Stimulated activated memory B cell treated with anti-CD40 and anti-IgM and Interleukin-4, amounts not matched to agents 10 μg/mL and 1 μg/mL and 100 μg/mL, for 72 hours (primary cell): Measurements from ENCODE around the gene ACBD3.

ENCODE experiments used
- ATAC-seq: fragments of 150-1000 bp; cut with Tn5 transposase; 2 replicates; pipeline ENCODE4 v1.10.0; 2021
- H3K27ac Mint-ChIP-seq: one replicate; pipeline ENCODE4 v1.8.0; 2022; ENCODE audit warnings: mild to moderate bottlenecking, mixed read lengths
- H3K27me3 Mint-ChIP-seq: one replicate; pipeline ENCODE4 v1.8.0; 2022; ENCODE audit warnings: mixed read lengths
- H3K36me3 Mint-ChIP-seq: one replicate; pipeline ENCODE4 v1.8.0; 2022; ENCODE audit warnings: mixed read lengths
- H3K4me1 Mint-ChIP-seq: one replicate; pipeline ENCODE4 v1.8.0; 2022; ENCODE audit warnings: mixed read lengths
- H3K4me3 Mint-ChIP-seq: one replicate; pipeline ENCODE4 v1.8.0; 2022; ENCODE audit warnings: mild to moderate bottlenecking, moderate library complexity, mixed read lengths
- H3K9me3 Mint-ChIP-seq: one replicate; pipeline ENCODE4 v1.8.0; 2022; ENCODE audit warnings: mixed read lengths

Gene ACBD3

GRCh38 chr1:226186124-226187018, at the start of gene ACBD3:
Gene ACBD3 (minus strand): TSS chr1:226186741. CDS start chr1:226186675, 66 bp downstream.
- Mint-ChIP-seq H3K9me3 (no peaks in the 10 kb centered on the region), H3K4me1 (peaks cover 42% of the 10 kb centered on the region), H3K27ac (peak within 1 kb of the TSS; percentile 96), H3K36me3 (no peaks in the 10 kb centered on the region), H3K27me3 (no peaks in the 10 kb centered on the region), H3K4me3 (peak within 1 kb of the TSS; percentile 96)
- ATAC-seq, result peak; percentile 98

- H3K4me3 Mint-ChIP-seq, result no peak overlapping the region
- H3K4me1 Mint-ChIP-seq, result peaks cover 14% of the 10 kb centered on the region
- no peaks in the 10 kb centered on the region for H3K9me3 Mint-ChIP-seq
- ATAC-seq, result no peak
- H3K27me3 Mint-ChIP-seq, result no peaks in the 10 kb centered on the region
- H3K27ac Mint-ChIP-seq, result no peak overlapping the region
- H3K36me3 Mint-ChIP-seq, result peaks cover 32% of the 10 kb centered on the region
Observed at GRCh38 chr1:226233806-226234205, 47.3 kb upstream of the ACBD3 start.

- Mint-ChIP-seq H3K4me3 (no peak overlapping the region), H3K27me3 (no peaks in the 10 kb centered on the region), H3K4me1 (peaks cover 14% of the 10 kb centered on the region), H3K36me3 (peaks cover 27% of the 10 kb centered on the region), H3K9me3 (no peaks in the 10 kb centered on the region), H3K27ac (no peak overlapping the region)
- no peak for ATAC-seq
Observed at GRCh38 chr1:226233293-226233692, 46.8 kb upstream of the ACBD3 start.

GRCh38 chr1:226226601-226227000, 40.1 kb upstream of the ACBD3 start:
- Mint-ChIP-seq H3K4me1 (peaks cover 6% of the 10 kb centered on the region), H3K27me3 (no peaks in the 10 kb centered on the region), H3K27ac (no peak overlapping the region), H3K36me3 (peaks cover 9% of the 10 kb centered on the region), H3K9me3 (no peaks in the 10 kb centered on the region), H3K4me3 (no peak overlapping the region)
- ATAC-seq, result no peak

GRCh38 chr1:226223786-226224244, 37.3 kb upstream of the ACBD3 start:
- peak; percentile 82 for ATAC-seq
- no peaks in the 10 kb centered on the region for H3K9me3 Mint-ChIP-seq
- H3K4me1 Mint-ChIP-seq, result peaks cover 13% of the 10 kb centered on the region
- H3K27me3 Mint-ChIP-seq, result no peaks in the 10 kb centered on the region
- peak overlapping the region; percentile 75 for H3K27ac Mint-ChIP-seq
- peak overlapping the region; percentile 90 for H3K4me3 Mint-ChIP-seq
- H3K36me3 Mint-ChIP-seq, result no peaks in the 10 kb centered on the region

- H3K9me3 Mint-ChIP-seq, result no peaks in the 10 kb centered on the region
- peak within 1 kb of the TSS; percentile 90 for H3K4me3 Mint-ChIP-seq
- H3K36me3 Mint-ChIP-seq, result no peaks in the 10 kb centered on the region
- peaks cover 13% of the 10 kb centered on the region for H3K4me1 Mint-ChIP-seq
- peak within 1 kb of the TSS; percentile 75 for H3K27ac Mint-ChIP-seq
- ATAC-seq, result peak; percentile 64
- H3K27me3 Mint-ChIP-seq, result no peaks in the 10 kb centered on the region
Observed at GRCh38 chr1:226223157-226223785, 36.7 kb upstream of the ACBD3 start, which contains the start of gene MIXL1. Gene MIXL1 (plus strand): TSS chr1:226223664. CDS start chr1:226223682, 18 bp downstream.

- Mint-ChIP-seq H3K4me3 (peak overlapping the region; percentile 51), H3K27ac (no peak overlapping the region), H3K4me1 (peaks cover 13% of the 10 kb centered on the region), H3K9me3 (no peaks in the 10 kb centered on the region), H3K36me3 (no peaks in the 10 kb centered on the region), H3K27me3 (no peaks in the 10 kb centered on the region)
- no peak for ATAC-seq
Observed at GRCh38 chr1:226222686-226223085, 36.1 kb upstream of the ACBD3 start.

GRCh38 chr1:226220473-226221189, 34.1 kb upstream of the ACBD3 start:
- Mint-ChIP-seq H3K9me3 (no peaks in the 10 kb centered on the region), H3K27me3 (no peaks in the 10 kb centered on the region), H3K27ac (no peak overlapping the region), H3K4me3 (no peak overlapping the region), H3K36me3 (no peaks in the 10 kb centered on the region), H3K4me1 (peaks cover 19% of the 10 kb centered on the region)
- ATAC-seq, result no peak

GRCh38 chr1:226217273-226217672, 30.7 kb upstream of the ACBD3 start:
- Mint-ChIP-seq H3K4me1 (peaks cover 23% of the 10 kb centered on the region), H3K4me3 (no peak overlapping the region), H3K27me3 (no peaks in the 10 kb centered on the region), H3K36me3 (no peaks in the 10 kb centered on the region), H3K9me3 (no peaks in the 10 kb centered on the region), H3K27ac (no peak overlapping the region)
- no peak for ATAC-seq

GRCh38 chr1:226216056-226216455, 29.5 kb upstream of the ACBD3 start:
- Mint-ChIP-seq H3K36me3 (no peaks in the 10 kb centered on the region), H3K9me3 (no peaks in the 10 kb centered on the region), H3K27ac (peak overlapping the region; percentile 50), H3K4me3 (no peak overlapping the region), H3K27me3 (no peaks in the 10 kb centered on the region), H3K4me1 (peaks cover 23% of the 10 kb centered on the region)
- ATAC-seq, result no peak

GRCh38 chr1:226215239-226215638, 28.7 kb upstream of the ACBD3 start:
- Mint-ChIP-seq H3K4me1 (peaks cover 23% of the 10 kb centered on the region), H3K27me3 (no peaks in the 10 kb centered on the region), H3K4me3 (no peak overlapping the region), H3K36me3 (no peaks in the 10 kb centered on the region), H3K27ac (peak overlapping the region; percentile 50), H3K9me3 (no peaks in the 10 kb centered on the region)
- no peak for ATAC-seq

GRCh38 chr1:226212545-226212944, 26.0 kb upstream of the ACBD3 start:
- Mint-ChIP-seq H3K9me3 (no peaks in the 10 kb centered on the region), H3K36me3 (no peaks in the 10 kb centered on the region), H3K4me3 (no peak overlapping the region), H3K27ac (no peak overlapping the region), H3K27me3 (no peaks in the 10 kb centered on the region), H3K4me1 (peaks cover 17% of the 10 kb centered on the region)
- ATAC-seq, result no peak

GRCh38 chr1:226211181-226211821, 24.8 kb upstream of the ACBD3 start:
- ATAC-seq, result no peak
- Mint-ChIP-seq H3K4me3 (no peak overlapping the region), H3K36me3 (no peaks in the 10 kb centered on the region), H3K9me3 (no peaks in the 10 kb centered on the region), H3K27ac (no peak overlapping the region), H3K27me3 (no peaks in the 10 kb centered on the region), H3K4me1 (peaks cover 17% of the 10 kb centered on the region)

GRCh38 chr1:226210571-226211176, 24.1 kb upstream of the ACBD3 start:
- Mint-ChIP-seq H3K9me3 (no peaks in the 10 kb centered on the region), H3K4me3 (no peak overlapping the region), H3K27me3 (no peaks in the 10 kb centered on the region), H3K4me1 (peaks cover 11% of the 10 kb centered on the region), H3K27ac (no peak overlapping the region), H3K36me3 (no peaks in the 10 kb centered on the region)
- ATAC-seq, result no peak
